CD4-positive, alpha-beta T cell treated with Interleukin-12 subunit alpha and Interleukin-12 subunit beta, for 1 hour (primary cell): ENCODE measurements around the gene EPB41L4B.
"Not testable (repeated sequence)": the region's sequence is repeated elsewhere in the genome, so short reads cannot be mapped to it uniquely, and the experiment has no call there.

Source experiments
- DNase-seq: peaks from one replicate; pipeline ENCODE4 v3.0.0-alpha.2; 2020

Gene EPB41L4B

DNA sequence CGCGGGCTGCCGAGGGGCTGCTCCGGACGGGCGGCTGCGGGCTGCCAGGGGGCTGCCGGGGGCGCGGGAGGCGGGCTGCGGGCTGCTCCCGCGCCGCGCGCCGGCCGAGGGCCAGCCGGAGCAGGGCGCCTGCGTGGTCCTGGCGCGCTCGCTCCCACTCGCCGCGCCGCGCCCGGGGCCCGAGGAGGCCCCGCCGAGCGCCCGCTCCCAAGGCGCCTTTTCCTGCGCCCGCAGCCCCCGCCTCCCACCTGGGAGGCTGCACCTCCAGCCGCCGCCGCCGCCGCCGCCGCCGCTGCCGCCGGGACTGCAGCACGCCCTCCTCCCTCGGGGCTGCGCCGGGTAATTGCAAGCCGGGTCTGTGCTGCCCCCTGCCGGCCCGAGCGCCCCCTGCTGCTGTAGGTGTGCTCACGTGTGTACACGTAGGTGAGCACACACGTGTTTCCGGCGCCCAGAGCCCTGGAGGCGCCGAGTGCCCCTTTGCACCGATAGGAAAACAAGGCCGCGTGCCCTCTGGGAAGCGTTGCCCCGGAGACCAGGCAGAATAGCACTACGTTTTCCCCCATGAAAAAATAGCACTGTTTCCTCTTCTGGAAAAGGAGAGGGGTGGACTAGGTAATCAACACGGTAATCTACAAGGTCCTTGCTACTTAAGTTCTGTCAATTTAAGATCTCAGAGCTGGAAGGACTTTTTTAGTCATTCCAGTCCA is at the start of gene EPB41L4B:
Gene EPB41L4B (minus strand): TSS at position 318 of the 707 bp plus-strand sequence. CDS start 613 bp downstream, outside the sequence.
- peak; percentile 84 for DNase-seq

DNA sequence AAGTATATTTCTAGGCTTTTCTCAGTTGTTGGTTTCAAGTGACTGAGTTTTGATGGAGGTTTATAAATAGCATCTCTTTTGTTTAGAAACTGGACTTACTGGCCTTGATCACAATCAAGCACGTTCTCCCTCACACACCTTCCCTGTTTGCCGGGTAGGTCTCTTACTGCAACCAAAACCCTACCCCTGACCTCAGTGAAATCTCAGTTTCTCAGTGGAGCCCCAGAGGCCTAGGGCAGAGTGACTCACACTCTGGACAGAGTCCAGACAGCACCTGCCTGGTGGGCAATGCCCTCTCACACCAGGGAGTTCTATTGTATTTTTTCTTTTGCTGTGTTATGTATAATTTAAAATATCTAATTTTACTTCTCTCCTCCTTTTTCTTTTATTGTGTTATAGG is 48.4 kb upstream of the EPB41L4B start:
- no peak for DNase-seq

DNA sequence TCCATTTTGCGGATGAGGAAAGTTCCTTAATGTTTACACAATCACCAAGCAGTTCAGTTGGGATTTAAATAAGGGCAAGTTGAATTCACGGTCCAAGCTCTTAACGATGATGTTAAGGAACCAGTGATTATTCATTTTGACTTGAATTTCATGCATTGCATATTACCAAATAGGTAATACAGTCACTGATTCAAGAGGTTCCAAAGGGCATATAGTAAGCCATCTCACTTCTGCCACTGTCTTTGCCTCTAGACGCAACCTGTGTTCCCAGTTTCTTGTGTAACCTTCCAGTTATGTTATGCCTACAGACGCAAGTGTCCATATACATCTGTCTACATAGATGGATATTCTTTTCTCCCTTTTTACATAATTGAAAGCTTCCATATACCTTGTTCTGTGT is 39.9 kb upstream of the EPB41L4B start:
- DNase-seq: no peak

DNA sequence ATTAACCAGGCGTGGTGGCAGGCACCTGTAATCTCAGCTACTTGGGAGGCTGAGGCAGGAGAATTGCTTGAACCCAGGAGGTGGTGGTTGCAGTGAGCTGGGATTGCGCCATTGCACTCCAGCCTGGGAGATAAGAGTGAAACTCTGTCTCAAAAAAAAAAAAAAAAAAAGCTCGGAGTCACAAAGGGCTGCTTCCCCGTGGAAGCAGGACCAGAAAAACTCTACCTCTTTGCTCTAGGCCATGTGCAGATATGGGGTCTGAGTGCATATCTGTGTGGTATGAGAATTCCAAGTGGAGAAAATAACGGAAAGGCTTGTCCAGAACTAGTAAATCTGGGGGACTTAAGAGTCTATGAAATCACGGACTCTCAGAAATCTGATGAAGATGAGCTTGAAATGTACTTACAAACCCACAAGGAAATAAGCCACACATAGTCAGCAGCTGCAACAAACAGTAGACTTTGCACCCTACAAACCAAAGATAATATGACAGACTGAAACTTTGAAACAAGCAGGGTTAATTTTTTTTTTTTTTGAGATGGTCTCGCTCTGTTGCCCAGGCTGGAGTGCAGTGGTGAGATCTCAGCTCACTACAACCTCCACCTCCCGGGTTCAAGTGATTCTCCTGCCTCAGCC is 38.2 kb upstream of the EPB41L4B start:
- not testable (repeated sequence) for DNase-seq

DNA sequence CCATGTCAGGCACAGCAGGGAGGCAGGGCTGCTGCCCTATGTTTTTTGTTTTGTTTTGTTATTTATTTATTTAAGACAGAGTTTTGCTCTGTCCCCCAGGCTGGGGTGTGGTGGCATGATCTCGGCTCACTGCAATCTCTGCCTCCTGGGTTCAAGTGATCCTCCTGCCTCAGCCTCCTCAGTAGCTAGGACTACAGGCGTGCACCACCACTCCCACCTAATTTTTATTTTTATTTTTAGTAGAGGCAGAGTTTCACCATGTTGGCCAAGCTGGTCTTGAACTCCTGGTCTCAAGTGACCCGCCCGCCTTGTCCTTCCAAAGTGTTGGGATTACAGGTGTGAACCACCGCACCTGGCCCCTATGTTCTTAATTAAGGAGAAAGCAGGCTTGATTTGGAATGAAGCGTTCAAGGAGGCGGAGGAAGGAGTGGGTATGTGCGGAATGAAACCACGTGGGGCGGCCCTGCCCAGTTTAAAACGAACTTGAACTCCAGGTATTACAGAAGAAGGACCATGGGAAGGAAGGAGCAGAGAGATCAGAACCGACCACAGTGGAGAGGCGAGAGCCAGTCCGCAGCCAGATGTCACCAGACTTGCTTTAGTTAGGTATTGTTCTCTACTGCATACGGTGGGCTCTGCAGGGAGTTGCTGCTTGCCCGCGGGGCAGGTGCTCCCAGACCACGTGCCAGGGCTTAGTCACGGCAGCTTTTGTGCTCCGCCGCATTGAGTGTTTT is 34.9 kb upstream of the EPB41L4B start:
- no peak for DNase-seq

DNA sequence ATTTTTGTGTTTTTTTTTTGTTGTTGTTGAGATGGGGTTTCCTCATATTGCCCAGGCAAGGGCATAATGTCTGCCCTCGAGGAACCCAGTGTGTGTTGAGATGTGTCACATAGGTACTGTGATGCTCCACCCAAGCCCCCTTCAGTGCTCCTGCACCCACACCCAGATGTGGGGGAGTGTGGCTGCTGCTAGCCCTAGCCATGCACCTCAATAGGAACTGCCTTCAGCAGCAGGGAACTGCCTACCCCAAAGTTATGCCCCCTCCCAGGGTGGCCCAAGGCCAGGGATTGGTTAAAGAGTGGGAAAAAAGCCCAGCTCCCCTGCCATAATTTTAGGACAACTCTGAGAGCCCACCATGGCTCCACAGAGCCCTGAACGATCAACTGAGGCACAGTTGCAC is 33.3 kb upstream of the EPB41L4B start:
- no peak for DNase-seq

DNA sequence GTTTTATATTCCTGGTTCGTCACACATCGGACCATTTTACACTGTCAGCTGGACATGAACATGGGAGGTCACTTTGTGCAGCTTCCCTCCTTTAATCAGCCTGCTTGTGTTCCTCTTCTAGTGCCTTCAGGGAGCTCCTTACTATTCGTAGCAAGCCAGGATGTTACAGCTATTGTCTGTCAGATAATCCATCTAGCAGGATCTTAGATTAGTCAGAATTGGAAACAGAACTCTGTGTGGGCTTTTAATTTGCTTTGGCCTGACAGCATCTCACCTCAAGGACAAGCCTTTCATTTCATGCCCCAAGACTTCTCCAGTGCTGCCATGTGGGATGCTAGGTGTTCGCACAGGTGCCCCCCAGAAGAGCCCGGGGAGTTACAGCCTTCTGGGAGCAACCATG is 30.2 kb upstream of the EPB41L4B start:
- no peak for DNase-seq

DNA sequence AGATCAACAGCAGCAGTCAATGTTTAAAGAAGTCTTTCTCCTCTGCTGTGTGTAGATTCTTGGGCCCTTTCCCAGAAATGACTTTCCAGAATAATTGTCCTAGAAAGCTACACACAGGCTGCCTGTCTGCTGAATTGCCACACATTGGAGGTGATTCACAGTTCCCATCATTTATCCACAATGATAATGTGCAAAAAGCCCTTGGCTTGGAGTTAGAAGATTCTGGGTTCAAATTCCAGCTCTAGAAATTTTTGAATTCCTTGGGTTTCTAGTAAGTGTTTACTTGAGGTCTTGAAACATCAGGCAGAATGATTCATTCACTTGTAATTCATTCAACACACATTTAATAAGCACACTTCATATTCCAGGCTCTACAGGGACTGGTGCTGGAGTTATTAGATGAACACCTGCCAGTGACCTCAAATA is 28.6 kb upstream of the EPB41L4B start:
- DNase-seq: no peak

DNA sequence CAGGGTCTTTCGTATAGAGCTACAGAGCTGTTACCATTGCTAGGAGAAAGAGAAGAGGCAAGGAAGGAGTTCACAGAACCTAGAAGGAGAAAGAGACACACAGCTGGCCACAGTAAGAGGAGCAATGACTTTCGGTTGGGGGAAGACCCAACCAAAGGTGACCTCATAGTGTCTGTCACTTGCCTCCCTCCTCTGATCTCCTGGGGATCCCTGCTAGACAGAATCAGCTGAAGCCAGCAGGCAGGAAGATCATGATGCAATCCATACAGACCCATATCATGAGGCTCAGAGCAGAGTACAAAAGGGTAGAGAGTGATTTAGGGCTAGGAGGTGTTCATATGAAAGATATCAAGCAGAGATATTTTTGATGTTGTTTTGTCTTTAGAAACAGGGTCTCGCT is 26.0 kb upstream of the EPB41L4B start:
- DNase-seq: no peak

DNA sequence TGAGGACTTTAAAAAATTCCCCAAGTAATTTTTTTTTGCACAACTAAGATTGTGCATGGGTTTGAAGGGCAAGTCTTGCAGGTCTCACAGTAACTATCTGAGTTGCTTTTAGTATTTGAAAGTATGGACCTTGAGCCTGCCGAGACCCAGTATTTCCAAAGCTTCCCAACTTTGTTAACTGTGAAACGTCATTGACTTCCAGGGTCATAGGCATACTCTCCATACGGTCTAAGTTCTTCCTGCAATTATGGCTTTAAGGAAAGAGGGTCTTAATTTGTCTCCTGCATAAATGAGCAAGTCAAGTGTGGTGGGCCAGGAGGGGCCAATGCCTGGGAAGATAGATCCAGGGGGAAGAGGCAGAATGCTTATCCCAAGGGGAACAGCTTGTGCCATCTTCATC is 24.0 kb upstream of the EPB41L4B start:
- DNase-seq: no peak

DNA sequence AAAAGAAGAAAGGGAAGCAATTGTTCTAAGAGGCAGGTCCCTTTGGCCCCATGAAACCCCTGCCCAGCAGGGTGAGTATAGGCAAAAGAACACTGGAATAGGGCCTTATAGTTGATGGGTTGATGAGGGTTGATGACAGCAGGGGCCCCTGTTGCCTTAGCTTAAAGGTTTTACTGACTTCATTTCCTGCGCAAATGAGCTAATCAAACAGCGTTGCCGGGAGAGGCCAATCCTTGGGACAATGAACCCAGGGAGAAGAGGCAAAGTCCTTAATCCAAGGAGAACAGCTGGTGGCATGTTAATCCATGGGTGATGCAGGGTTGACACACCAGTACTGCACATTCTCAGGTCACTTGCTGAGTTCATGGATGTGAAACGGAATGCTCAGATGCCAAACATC is 22.0 kb upstream of the EPB41L4B start:
- DNase-seq: no peak

DNA sequence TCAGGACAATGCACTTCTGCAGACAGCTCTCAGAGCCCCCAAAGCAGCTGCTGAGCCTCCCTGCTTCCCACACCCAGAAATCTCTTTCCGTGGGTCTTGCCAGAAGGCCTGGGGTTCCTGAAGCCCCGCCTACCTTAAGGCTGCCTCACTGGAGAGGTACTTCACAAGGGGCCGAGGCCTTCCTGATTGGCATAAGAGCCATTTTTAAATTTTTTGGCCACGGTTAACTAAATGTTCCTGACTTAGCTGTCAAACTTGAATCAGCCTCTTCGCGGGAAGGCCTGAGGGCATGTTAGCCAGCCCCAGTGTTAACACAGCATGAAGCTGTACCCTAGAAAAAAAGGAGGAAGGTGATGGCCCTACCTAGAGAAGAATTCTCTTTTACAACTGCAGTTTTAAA is 20.7 kb upstream of the EPB41L4B start:
- no peak for DNase-seq

DNA sequence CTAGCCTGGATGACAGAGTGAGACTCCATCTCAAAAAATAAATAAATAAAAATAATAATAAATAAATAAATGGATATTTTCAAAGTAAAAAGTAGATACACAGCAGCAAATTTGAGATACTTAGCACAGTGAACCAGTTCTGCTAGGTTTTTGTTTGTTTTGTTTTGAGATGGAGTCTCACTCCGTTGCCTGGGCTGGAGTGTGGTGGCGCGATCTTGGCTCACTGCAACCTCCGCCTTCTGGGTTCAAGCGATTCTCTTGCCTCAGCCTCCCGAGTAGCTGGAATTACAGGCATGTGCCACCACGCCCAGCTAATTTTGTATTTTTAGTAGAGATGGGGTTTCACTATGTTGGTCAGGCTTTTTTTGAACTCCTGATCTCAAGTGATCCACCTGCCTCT is 20.1 kb upstream of the EPB41L4B start:
- not testable (repeated sequence) for DNase-seq

DNA sequence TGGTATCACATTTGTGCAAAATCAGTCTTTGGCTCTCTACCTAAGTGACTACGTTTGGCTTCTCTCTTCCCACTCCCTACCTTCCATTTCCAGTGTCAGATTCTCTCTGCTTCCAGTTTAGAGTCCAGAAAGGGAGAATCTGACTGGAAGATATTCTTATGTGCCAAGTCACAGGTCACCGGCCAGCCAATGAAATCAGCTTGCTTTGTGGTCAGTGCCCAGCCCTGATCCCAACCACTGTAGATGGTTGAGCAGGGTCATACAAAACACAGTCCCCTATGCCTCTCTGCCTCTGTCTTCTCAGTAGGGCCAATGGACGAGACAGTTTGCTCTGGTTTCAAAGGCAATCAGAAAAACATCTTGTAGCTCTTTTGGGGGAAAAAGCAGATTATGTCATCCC is 15.6 kb upstream of the EPB41L4B start:
- no peak for DNase-seq

DNA sequence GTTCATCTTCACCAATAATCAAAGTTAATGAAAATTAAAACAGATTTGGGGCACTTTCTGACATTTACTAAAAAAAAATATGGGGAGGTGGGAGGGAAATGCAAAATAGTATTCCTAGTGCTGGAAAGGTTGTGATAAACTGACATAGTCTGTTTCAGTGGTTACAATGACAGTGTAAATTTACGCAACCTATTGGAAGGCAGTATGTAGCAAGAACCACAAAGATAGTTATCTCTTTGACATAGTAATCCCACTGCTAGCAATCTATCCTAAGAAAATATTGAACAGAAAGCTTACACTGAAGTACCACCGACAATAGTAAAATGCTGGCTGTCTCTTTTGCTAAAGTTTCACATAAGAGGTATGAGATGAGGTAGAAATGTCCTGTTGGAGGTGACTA is 15.1 kb upstream of the EPB41L4B start:
- no peak for DNase-seq

DNA sequence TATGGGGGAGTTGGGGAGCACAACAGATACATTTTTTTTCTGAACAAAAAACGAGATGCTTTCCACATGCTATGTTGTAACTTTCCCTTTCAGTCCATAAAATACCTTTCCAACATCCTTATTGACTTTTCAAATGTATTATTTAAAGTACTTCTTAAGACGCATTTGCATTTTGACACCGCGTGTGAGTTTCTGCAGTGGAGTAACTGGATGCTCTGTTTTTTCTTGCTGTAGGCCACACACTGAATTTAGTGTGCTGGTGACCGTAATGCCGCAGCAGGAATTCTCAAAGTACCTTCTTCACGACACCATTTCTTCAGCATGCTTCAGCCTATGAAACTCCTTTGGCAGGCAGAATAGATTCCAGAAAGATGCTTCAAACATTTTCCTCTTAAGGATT is 14.3 kb upstream of the EPB41L4B start:
- no peak for DNase-seq

DNA sequence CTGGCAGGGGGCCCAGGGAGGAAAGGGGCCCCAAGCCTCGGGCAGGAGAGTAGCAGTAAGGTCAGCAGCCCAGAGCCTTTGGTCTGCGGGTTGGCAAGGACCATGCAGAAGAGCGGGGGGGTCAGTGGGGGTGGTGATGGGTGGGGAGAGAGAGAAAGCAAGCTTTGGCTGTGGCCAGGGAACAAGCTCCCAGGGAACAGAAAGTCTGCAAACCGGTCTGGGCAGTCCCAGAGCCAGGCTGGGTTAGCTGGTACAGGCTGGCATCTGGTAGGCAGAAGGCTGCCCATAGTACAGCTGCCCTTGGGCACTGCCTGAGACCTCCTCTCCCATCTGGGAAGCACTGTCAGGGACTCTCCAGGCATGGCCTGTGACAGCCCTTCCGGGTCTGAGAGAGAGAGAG is 10.5 kb upstream of the EPB41L4B start:
- DNase-seq: no peak

DNA sequence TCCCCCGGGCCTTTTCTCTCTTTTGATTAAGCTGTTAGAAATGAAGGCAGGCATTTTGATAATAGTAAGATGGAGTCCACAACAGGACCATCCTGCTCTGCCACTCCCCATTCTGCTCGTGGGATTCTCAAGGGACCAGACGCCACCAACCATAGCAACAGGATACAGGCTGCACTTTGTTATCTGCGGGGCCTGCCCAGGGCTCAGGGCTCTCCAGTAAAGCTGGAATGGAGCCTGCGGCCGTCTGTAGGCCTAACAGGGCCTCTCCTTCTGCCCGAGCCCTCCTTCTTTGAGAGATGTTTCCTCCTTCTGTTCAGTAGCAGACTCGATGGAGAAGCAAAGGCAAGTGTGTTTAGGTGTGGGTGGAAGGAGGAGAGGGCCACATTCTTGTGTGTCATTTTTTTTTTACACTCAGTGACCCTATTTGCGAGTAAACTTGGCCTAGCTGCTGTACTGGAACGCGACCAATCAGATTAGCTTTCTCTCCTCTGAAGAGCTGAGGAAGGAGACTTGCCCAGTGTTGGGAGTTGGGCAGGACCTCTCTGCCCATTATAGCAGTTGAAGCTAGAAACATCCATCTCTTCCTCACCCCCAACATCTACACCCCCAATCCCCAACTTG is 8.9 kb upstream of the EPB41L4B start:
- no peak for DNase-seq

DNA sequence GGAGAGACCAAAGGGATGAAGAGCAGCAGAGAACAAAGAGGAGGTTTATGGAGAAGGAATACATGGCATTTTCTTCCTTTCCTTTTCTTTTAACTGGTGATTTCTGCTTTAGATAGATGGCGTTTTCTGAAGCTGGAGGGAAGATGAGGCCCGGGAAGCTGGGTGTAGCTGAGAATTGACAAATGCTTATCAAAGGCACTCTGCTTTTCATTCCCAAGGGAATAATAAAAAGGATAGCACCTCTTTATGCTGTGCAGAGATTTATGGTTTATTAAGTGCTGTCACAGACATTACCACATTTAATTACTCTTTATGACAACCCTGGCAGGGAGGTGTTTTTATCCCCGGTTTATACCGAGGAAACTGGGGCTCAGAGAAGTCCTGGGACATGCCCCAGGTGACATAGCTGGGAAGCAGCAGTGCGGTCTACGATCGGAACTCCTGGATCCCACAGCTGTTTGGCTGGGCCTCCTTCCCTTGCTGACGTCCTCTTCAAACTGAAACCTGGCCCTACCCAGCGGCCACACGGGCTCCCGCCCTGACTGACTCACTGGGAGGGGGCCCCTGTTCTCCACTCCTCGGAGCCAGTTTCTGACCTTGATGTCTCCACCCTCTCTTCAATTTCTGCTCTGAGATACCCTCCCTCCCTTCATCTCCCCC is 8.2 kb upstream of the EPB41L4B start:
- no peak for DNase-seq

DNA sequence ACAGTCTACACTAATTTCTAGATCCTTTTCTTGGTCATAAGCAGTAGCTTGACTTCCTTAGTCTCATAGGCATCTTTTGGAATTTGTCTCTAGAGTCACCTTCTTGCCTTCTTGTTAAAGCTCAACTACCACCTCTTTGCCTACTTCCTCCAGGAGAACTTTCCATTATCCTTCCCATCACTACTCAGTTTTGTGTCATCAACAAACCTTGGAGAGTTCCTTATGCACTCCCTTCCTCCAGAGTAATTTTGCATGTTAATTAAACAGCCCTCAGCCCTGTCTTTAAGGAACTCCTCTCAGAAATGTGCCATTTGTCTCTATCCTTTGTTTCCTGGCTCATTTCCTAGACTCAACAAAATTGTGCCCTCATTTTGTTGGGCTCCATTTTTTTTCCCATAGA is 4.2 kb upstream of the EPB41L4B start:
- DNase-seq: no peak

DNA sequence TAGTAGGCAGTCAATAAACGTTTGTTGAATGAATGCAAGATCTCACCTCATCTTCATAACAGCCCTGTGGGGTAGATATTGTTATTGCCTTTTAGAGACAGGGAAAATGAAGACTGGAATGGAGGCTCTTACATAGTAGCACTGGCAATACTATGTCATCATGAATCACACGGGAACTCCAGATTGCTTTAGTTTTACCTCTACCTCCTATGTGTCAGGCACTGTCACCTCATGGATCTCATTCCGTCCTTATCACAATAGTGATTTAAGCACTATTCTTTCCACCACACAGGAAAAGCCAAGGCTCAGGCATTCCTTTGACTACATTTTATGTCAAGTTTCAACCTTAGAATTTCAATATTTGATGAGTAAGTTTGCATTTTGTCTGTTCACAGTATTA is 2.9 kb upstream of the EPB41L4B start:
- no peak for DNase-seq

DNA sequence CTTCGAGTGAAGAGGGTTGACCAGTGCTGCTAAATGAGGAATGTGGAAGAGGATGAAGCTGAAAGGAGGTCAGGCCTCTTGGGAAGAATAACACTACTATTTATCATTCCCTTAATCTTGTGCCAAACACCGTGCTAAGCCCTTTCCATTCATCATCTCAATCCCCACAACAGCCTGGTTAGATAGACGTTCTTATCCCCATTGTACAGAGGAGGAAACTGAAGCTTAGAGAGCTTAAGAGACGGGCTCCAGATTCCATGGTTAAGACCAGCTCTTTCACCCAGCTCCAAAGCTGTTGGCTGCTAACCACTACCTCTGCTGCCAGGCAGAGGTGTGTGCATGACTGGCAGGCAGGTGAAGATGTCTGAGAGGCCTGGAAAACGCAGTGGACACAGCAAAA is 868 bp upstream of the EPB41L4B start:
- no peak for DNase-seq

DNA sequence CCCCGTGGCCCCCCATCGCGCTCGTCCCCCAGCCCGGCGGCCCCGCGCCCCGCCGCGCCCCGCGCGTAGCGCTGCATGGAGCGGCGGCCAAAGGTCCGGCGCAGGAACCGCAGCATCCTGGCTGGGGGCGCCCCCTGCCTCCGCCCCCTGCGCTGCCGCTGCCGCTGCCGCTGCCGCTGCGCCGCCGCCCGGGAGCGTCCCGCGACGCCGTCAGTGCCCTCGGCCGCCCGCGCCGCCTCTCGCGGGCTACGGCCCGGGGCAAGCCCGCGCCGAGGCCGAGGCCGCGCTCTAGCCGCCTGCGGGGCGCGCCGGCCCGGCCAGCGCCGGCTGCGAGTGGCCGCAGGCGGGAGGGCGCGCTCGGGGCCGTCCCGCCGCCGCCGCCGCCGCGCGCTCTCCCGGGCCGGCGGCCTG is 523 bp downstream of the EPB41L4B start:
- no peak for DNase-seq
